A549 (cell line): ENCODE results near the gene FAM120A.

Source experiments
- CEBPB ChIP-seq, 2 experiments: fragments of >200 bp in 1 of 2; sonication (Bioruptor Twin) in 1 of 2; formaldehyde crosslinking in 1 of 2; IDR thresholded peaks; 2 replicates each; pipeline ENCODE4 v1.6.1; 2012 to 2016
- CHD2 ChIP-seq: fragments of 150-350 bp; IDR thresholded peaks from 2 replicates; pipeline ENCODE4 v1.6.1; 2014; ENCODE audit warnings: low read length; ENCODE audit not compliant: partially characterized antibody
- FOSL2 ChIP-seq, 2 experiments: fragments of 450-650 bp in 1 of 2; fragments of >200 bp in 1 of 2; sonication (Bioruptor Twin) in 1 of 2; formaldehyde crosslinking; IDR thresholded peaks; 2 replicates each; pipeline versions ENCODE4 v1.5.0 to v1.6.1; 2016 to 2020; ENCODE audit warnings: mild to moderate bottlenecking in 1 of 2, moderate library complexity in 1 of 2
- GATA3 ChIP-seq: IDR thresholded peaks from 2 replicates; pipeline ENCODE4 v1.6.1; 2012; ENCODE audit warnings: borderline replicate concordance
- HMGXB4 ChIP-seq: fragments of 250-450 bp; sonication (Bioruptor Pico); IDR thresholded peaks from 2 replicates; pipeline ENCODE4 v1.5.0; 2021; ENCODE audit warnings: mild to moderate bottlenecking, moderate library complexity, borderline replicate concordance
- KDM5A ChIP-seq: fragments of 200-600 bp; sonication (generic); IDR thresholded peaks from 2 replicates; pipeline ENCODE4 v1.6.1; 2016; ENCODE audit warnings: antibody characterized with exemption, mild to moderate bottlenecking
- POLR2A ChIP-seq: IDR thresholded peaks from 2 replicates; pipeline ENCODE4 v1.6.1; 2012; ENCODE audit warnings: mild to moderate bottlenecking, low read length
- POLR2AphosphoS2 ChIP-seq: conservative IDR thresholded peaks from 2 replicates; pipeline ENCODE4 v1.6.1; 2012; ENCODE audit warnings: low read length, improper control_type of control experiment, inconsistent platforms
- SMC3 ChIP-seq: fragments of >200 bp; sonication (Bioruptor Twin); formaldehyde crosslinking; IDR thresholded peaks from 3 replicates; pipeline ENCODE4 v1.6.1; 2018; ENCODE audit warnings: inconsistent platforms
- TF ChIP-seq, protein P1 (sequence below): IDR thresholded peaks from 2 replicates; pipeline ENCODE4 v1.6.1; 2012
- TF ChIP-seq, protein P2 (sequence below): fragments of >200 bp; sonication (Bioruptor Twin); formaldehyde crosslinking; IDR thresholded peaks from 3 replicates; pipeline ENCODE4 v1.5.1; 2016

DNA sequence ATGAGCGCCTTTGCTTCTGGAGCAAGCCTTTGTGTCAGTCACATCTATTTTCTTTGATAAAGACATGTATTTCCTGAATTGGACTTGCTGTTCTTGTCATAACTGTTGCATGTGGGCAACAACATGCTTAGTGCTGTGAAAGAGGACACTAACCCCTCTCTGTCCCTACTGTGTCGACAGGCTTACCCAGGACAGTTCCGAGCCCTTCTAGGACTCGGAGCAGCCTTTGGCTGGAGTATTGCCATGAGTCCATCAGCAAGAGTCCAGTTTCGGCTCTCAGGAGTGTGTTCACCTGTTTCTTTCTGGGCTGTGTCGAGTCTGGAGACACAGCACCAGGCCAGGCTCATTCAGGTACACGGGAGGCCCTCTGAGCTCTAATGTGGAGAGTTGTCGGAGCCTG is 88.8 kb downstream of the FAM120A start:
- no peak for TF ChIP-seq POLR2AphosphoS2
- TF ChIP-seq CHD2, result no peak
- TF ChIP-seq KDM5A, result no peak
- TF ChIP-seq, protein P1, sequence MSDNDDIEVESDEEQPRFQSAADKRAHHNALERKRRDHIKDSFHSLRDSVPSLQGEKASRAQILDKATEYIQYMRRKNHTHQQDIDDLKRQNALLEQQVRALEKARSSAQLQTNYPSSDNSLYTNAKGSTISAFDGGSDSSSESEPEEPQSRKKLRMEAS, result no peak
- TF ChIP-seq, protein P2, sequence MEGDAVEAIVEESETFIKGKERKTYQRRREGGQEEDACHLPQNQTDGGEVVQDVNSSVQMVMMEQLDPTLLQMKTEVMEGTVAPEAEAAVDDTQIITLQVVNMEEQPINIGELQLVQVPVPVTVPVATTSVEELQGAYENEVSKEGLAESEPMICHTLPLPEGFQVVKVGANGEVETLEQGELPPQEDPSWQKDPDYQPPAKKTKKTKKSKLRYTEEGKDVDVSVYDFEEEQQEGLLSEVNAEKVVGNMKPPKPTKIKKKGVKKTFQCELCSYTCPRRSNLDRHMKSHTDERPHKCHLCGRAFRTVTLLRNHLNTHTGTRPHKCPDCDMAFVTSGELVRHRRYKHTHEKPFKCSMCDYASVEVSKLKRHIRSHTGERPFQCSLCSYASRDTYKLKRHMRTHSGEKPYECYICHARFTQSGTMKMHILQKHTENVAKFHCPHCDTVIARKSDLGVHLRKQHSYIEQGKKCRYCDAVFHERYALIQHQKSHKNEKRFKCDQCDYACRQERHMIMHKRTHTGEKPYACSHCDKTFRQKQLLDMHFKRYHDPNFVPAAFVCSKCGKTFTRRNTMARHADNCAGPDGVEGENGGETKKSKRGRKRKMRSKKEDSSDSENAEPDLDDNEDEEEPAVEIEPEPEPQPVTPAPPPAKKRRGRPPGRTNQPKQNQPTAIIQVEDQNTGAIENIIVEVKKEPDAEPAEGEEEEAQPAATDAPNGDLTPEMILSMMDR, result no peak
- TF ChIP-seq CEBPB (IDR thresholded peaks at IDR 0.05), result no peak
- TF ChIP-seq HMGXB4 (CRISPR knock-in tag), result no peak
- TF ChIP-seq FOSL2 (IDR thresholded peaks at IDR 0.05), result no peak
- TF ChIP-seq FOSL2 (CRISPR knock-in tag; IDR thresholded peaks at IDR 0.05), result no peak
- no peak for TF ChIP-seq GATA3
- TF ChIP-seq SMC3, result no peak
- TF ChIP-seq POLR2A, result no peak
